NB4 (cell line): ENCODE results near the gene DLGAP4.

ENCODE experiments used
- MYC ChIP-seq: IDR thresholded peaks from 2 replicates; pipeline ENCODE4 v1.6.1; 2011; ENCODE audit warnings: low read depth, low read length
- POLR2A ChIP-seq: IDR thresholded peaks from 2 replicates; pipeline ENCODE4 v1.6.1; 2011; ENCODE audit warnings: mild to moderate bottlenecking; ENCODE audit not compliant: insufficient read length; ENCODE audit errors: extremely low read depth
- TF ChIP-seq, protein P1 (sequence below): IDR thresholded peaks from one replicate; pipeline ENCODE4 v1.5.1; 2012; ENCODE audit warnings: low read depth, low read length
- TF ChIP-seq, protein P2 (sequence below): IDR thresholded peaks from 2 replicates; pipeline ENCODE4 v1.6.1; 2011; ENCODE audit warnings: low read depth, low read length

DNA sequence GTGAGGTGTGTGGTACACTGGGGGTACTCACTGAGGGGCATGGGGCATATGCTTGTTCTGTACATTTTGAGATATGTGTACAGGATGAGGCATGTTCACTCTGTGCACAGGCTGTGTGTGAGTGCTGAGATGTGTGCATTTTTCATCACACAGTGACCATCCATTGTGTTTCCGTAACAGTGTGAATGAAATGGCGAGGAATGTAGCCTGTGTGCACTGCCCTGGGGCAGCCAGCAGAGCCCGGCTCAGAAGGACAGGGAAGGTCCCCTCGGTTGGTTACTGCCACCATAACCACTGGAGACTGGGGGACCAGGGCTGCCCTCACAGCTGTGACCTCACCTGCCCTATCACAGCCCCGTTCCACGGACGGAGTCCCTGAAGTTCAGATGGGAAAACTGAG, 129.0 kb downstream of the DLGAP4 start:
- TF ChIP-seq, protein P1, sequence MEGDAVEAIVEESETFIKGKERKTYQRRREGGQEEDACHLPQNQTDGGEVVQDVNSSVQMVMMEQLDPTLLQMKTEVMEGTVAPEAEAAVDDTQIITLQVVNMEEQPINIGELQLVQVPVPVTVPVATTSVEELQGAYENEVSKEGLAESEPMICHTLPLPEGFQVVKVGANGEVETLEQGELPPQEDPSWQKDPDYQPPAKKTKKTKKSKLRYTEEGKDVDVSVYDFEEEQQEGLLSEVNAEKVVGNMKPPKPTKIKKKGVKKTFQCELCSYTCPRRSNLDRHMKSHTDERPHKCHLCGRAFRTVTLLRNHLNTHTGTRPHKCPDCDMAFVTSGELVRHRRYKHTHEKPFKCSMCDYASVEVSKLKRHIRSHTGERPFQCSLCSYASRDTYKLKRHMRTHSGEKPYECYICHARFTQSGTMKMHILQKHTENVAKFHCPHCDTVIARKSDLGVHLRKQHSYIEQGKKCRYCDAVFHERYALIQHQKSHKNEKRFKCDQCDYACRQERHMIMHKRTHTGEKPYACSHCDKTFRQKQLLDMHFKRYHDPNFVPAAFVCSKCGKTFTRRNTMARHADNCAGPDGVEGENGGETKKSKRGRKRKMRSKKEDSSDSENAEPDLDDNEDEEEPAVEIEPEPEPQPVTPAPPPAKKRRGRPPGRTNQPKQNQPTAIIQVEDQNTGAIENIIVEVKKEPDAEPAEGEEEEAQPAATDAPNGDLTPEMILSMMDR, result no peak
- no peak for TF ChIP-seq POLR2A
- no peak for TF ChIP-seq MYC
- TF ChIP-seq, protein P2, sequence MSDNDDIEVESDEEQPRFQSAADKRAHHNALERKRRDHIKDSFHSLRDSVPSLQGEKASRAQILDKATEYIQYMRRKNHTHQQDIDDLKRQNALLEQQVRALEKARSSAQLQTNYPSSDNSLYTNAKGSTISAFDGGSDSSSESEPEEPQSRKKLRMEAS, result no peak
